SK-N-SH (cell line): Measurements from ENCODE around the gene SNX22. TPM values are rescaled to one million over a fixed set of nuclear protein-coding genes. Genes with fewer than 3 reads are reported as not detected.

Source experiments
- CTCF ChIA-PET: fragments of 300-600, 350-600 bp; formaldehyde crosslinking; extraction: SDS; loops from one replicate; lab custom pipeline; 2021; lab: Yijun Ruan, JAX
- POLR2A ChIA-PET: fragments of 350-600 bp; sonication (Branson Sonifier 250); formaldehyde crosslinking; extraction: SDS; loops from one replicate; lab custom pipeline; 2020; ENCODE audit warnings: antibody characterized with exemption, inconsistent platforms; lab: Yijun Ruan, JAX
- DNase-seq: peaks from one replicate; pipeline ENCODE4 v3.0.0; 2012
- H2AFZ ChIP-seq: fragments of 200-600 bp; sonication (generic); 2 replicates; pipeline ENCODE4 v1.8.1; 2016; ENCODE audit warnings: antibody characterized with exemption, mild to moderate bottlenecking, low read depth
- H3F3A ChIP-seq: fragments of 200-600 bp; sonication (generic); replicated peaks from 2 replicates; pipeline ENCODE3; 2016; ENCODE audit warnings: antibody characterized with exemption, mild to moderate bottlenecking; ENCODE audit not compliant: insufficient read depth
- H3K27ac ChIP-seq, 2 experiments: fragments of 200-500 bp in 1 of 2; fragments of 200-600 bp in 1 of 2; sonication (Bioruptor generic) in 1 of 2; sonication (generic), shearing (Covaris generic) in 1 of 2; 2 replicates each; pipeline versions ENCODE4 v1.5.1 to v1.6.1; 2014 to 2016; ENCODE audit warnings: low read depth in 2 of 2, inconsistent platforms in 1 of 2, low read length in 1 of 2, mild to moderate bottlenecking in 1 of 2, mixed read lengths in 1 of 2
- H3K27me3 ChIP-seq: fragments of 200-600 bp; sonication (generic), shearing (Covaris generic); 2 replicates; pipeline ENCODE4 v1.6.1; 2016; ENCODE audit warnings: mixed run types; ENCODE audit not compliant: insufficient read depth
- H3K36me3 ChIP-seq, 2 experiments: fragments of 200-500 bp in 1 of 2; fragments of 200-600 bp in 1 of 2; sonication (Bioruptor generic) in 1 of 2; sonication (generic) in 1 of 2; replicated peaks in 1 of 2; 2 replicates each; pipeline versions ENCODE3 to v1.5.1; 2014 to 2016; ENCODE audit warnings: low read length in 1 of 2, mild to moderate bottlenecking in 1 of 2; ENCODE audit not compliant: insufficient read depth in 2 of 2, control insufficient read depth in 1 of 2
- H3K4me1 ChIP-seq, 2 experiments: fragments of 200-500 bp in 1 of 2; fragments of 200-600 bp in 1 of 2; sonication (Bioruptor generic) in 1 of 2; sonication (generic), shearing (Covaris generic) in 1 of 2; 2 replicates each; pipeline versions ENCODE4 v1.5.1 to v1.6.1; 2014 to 2016; ENCODE audit warnings: low read depth in 1 of 2, low read length in 1 of 2, mixed run types in 1 of 2; ENCODE audit not compliant: insufficient read depth in 2 of 2, control insufficient read depth in 1 of 2
- H3K4me2 ChIP-seq: fragments of 200-600 bp; sonication (generic), shearing (Covaris generic); 2 replicates; pipeline ENCODE4 v1.6.1; 2017; ENCODE audit warnings: mixed run types
- H3K4me3 ChIP-seq, 2 experiments: fragments of 200-500 bp in 1 of 2; fragments of 200-600 bp in 1 of 2; sonication (Bioruptor generic) in 1 of 2; sonication (generic), shearing (Covaris generic) in 1 of 2; 2 replicates each; pipeline versions ENCODE4 v1.5.1 to v1.8.1; 2014 to 2016; ENCODE audit warnings: low read depth in 2 of 2, inconsistent platforms in 1 of 2, low read length in 1 of 2, mild to moderate bottlenecking in 1 of 2, mixed read lengths in 1 of 2, moderate library complexity in 1 of 2
- H3K79me2 ChIP-seq: fragments of 200-600 bp; sonication (generic); 2 replicates; pipeline ENCODE4 v1.8.1; 2017; ENCODE audit warnings: mild to moderate bottlenecking; ENCODE audit not compliant: insufficient read depth
- H3K9ac ChIP-seq: fragments of 200-600 bp; sonication (generic); 2 replicates; pipeline ENCODE4 v1.6.1; 2017; ENCODE audit warnings: mixed run types
- H3K9me2 ChIP-seq: fragments of 200-600 bp; sonication (generic); 2 replicates; pipeline ENCODE4 v1.6.1; 2017; ENCODE audit warnings: mixed run types
- H3K9me3 ChIP-seq: fragments of 200-600 bp; sonication (generic); 2 replicates; pipeline ENCODE4 v1.6.1; 2017; ENCODE audit warnings: mixed run types, mild to moderate bottlenecking, moderate library complexity
- H4K20me1 ChIP-seq: fragments of 200-600 bp; sonication (generic); 2 replicates; pipeline ENCODE4 v1.6.1; 2017; ENCODE audit warnings: mild to moderate bottlenecking, mixed run types; ENCODE audit not compliant: insufficient read depth
- CHD2 ChIP-seq: fragments of 150-350 bp; IDR thresholded peaks from 2 replicates; pipeline ENCODE4 v1.6.1; 2018; ENCODE audit warnings: low read length; ENCODE audit not compliant: partially characterized antibody
- EZH2phosphoT487 ChIP-seq: fragments of 200-600 bp; sonication (generic); IDR thresholded peaks from 2 replicates; pipeline ENCODE4 v1.6.1; 2017; ENCODE audit warnings: low read depth, mixed run types, mild to moderate bottlenecking, antibody characterized with exemption, moderate library complexity, borderline replicate concordance
- FOXJ3 ChIP-seq: sonication (generic); formaldehyde crosslinking; IDR thresholded peaks from 2 replicates; pipeline ENCODE4 v1.5.1; 2020; ENCODE audit warnings: mild to moderate bottlenecking, missing genetic modification reagents
- GATA2 ChIP-seq: sonication (generic); formaldehyde crosslinking; IDR thresholded peaks from 2 replicates; pipeline ENCODE4 v1.5.0; 2020; ENCODE audit warnings: mild to moderate bottlenecking, missing genetic modification reagents
- IRF3 ChIP-seq: fragments of 150-350 bp; IDR thresholded peaks from 2 replicates; pipeline ENCODE4 v1.6.1; 2016; ENCODE audit warnings: mild to moderate bottlenecking, low read depth, low read length
- MAX ChIP-seq: IDR thresholded peaks from 2 replicates; pipeline ENCODE4 v1.4.0; 2012; ENCODE audit warnings: low read depth
- MXI1 ChIP-seq: IDR thresholded peaks from 2 replicates; pipeline ENCODE4 v1.6.1; 2012; ENCODE audit warnings: mild to moderate bottlenecking, low read depth, low read length, improper control_type of control experiment
- NFIC ChIP-seq: IDR thresholded peaks from 2 replicates; pipeline ENCODE4 v1.4.0; 2012; ENCODE audit warnings: borderline replicate concordance
- NRF1 ChIP-seq: IDR thresholded peaks from 2 replicates; pipeline ENCODE4 v1.6.1; 2012; ENCODE audit warnings: low read depth, mild to moderate bottlenecking, low read length
- RFX5 ChIP-seq: IDR thresholded peaks from 2 replicates; pipeline ENCODE4 v1.6.1; 2012; ENCODE audit warnings: mild to moderate bottlenecking, improper control_type of control experiment, low read length
- SIN3A ChIP-seq: IDR thresholded peaks from 2 replicates; pipeline ENCODE4 v1.6.1; 2012; ENCODE audit warnings: low read depth, mild to moderate bottlenecking, low read length, moderate library complexity, borderline replicate concordance
- TEAD4 ChIP-seq: IDR thresholded peaks from 2 replicates; pipeline ENCODE4 v1.4.0; 2012; ENCODE audit warnings: mild to moderate bottlenecking, borderline replicate concordance; ENCODE audit not compliant: insufficient read depth
- ZBTB33 ChIP-seq: IDR thresholded peaks from 2 replicates; pipeline ENCODE4 v1.4.0; 2012; ENCODE audit warnings: low read depth, borderline replicate concordance
- WGBS: methylation state at CpG from one replicate; pipeline ENCODE4 v1.1.6; 2017; ENCODE audit warnings: low lambda C conversion rate; 5-methylcytosine and 5-hydroxymethylcytosine counted together
- polyA plus RNA-seq, 3 experiments: library from polyadenylated mRNA; depleted of rRNA; stranded (reverse); fragments of >200 nt; gene quantifications; 2 replicates each; pipeline ENCODE4 v1.2.3, GENCODE V29; 2012
- TF ChIP-seq, protein P1 (sequence below): IDR thresholded peaks from 2 replicates; pipeline ENCODE4 v1.4.0; 2012; ENCODE audit warnings: low read depth, borderline replicate concordance

SNX22 gene
- polyA plus RNA-seq, 1 of the 3 experiments (the other 2 are of a cell fraction): 0.94 TPM

DNA sequence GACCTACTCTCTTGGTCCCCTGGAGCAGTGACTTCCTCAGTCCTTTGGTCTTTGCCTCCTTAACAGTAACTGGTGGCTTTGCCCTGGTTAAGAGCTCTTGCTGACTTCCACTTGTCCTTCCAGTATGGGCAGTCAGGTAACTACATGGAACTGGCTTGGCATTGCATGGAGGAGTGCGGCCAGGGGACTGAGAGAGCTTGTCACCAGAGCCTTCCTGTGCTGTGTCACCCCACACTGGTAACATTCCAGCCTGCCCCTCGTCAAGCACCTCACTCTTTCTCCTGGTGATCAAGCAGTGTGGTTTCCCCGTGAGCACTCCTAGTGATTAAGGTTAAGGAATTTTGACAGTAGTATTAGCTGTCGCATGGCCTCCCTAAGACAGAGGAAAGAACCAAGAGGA is 19.3 kb upstream of the SNX22 start:
- POLR2A ChIA-PET: no interaction called here
- no peak for TF ChIP-seq FOXJ3
- no peak for TF ChIP-seq MXI1
- no peak for TF ChIP-seq NFIC
- TF ChIP-seq TEAD4: no peak
- TF ChIP-seq, protein P1, sequence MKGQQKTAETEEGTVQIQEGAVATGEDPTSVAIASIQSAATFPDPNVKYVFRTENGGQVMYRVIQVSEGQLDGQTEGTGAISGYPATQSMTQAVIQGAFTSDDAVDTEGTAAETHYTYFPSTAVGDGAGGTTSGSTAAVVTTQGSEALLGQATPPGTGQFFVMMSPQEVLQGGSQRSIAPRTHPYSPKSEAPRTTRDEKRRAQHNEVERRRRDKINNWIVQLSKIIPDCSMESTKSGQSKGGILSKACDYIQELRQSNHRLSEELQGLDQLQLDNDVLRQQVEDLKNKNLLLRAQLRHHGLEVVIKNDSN: no peak
- no peak for TF ChIP-seq CHD2
- no peak for TF ChIP-seq RFX5
- TF ChIP-seq IRF3: no peak
- TF ChIP-seq EZH2phosphoT487: no peak
- no peak for TF ChIP-seq SIN3A
- TF ChIP-seq NRF1: no peak
- TF ChIP-seq, all 33 proteins: peak for 0
- H3K27me3 ChIP-seq: no peaks in the 10 kb centered on the region
- no peak overlapping the region for H3K27ac ChIP-seq
- WGBS: 87% methylated on average over 4 of the region's 4 CpGs
- H3F3A ChIP-seq: no peaks in the 10 kb centered on the region
- peaks cover 49 to 85% of the 10 kb centered on the region in 2 experiments for H3K36me3 ChIP-seq
- peaks cover 0 to 4% of the 10 kb centered on the region in 2 experiments; a peak in 1 of 4 replicates for H3K4me1 ChIP-seq
- CTCF ChIA-PET: interaction anchor here (1.0 to 6.2 kb wide), 3 partner anchors 15 to 21 kb away, joined by 3 to 25 read pairs (median 4); no protein-coding TSS in a partner anchor
- no peak overlapping the region for H3K9ac ChIP-seq
- no peak overlapping the region for H3K4me2 ChIP-seq
- no peaks in the 10 kb centered on the region for H3K79me2 ChIP-seq
- H2AFZ ChIP-seq: no peak overlapping the region
- H3K9me3 ChIP-seq: no peaks in the 10 kb centered on the region
- H3K4me3 ChIP-seq: no peak overlapping the region
- H3K9me2 ChIP-seq: no peaks in the 10 kb centered on the region
- DNase-seq: no peak
- no peaks in the 10 kb centered on the region for H4K20me1 ChIP-seq

- Histone ChIP-seq H3K4me1 (peaks cover 0 to 4% of the 10 kb centered on the region in 2 experiments; a peak in 1 of 4 replicates), H3K9me2 (no peaks in the 10 kb centered on the region), H2AFZ (no peak overlapping the region), H4K20me1 (no peaks in the 10 kb centered on the region)
- DNase-seq: no peak
- TF ChIP-seq NRF1 (no peak), MAX (no peak), GATA2 (CRISPR knock-in tag) (no peak), ZBTB33 (no peak), IRF3 (no peak)
- TF ChIP-seq, protein P1: no peak
- TF ChIP-seq, all 33 proteins: peak for 0
- over 99% methylated on average over 10 of the region's 10 CpGs for WGBS
- Histone ChIP-seq H3K27me3 (no peaks in the 10 kb centered on the region), H3F3A (no peaks in the 10 kb centered on the region), H3K79me2 (no peaks in the 10 kb centered on the region), H3K9ac (no peak overlapping the region), H3K4me3 (no peak overlapping the region), H3K4me2 (no peak overlapping the region), H3K27ac (no peak overlapping the region), H3K9me3 (no peaks in the 10 kb centered on the region), H3K36me3 (peaks cover 47 to 85% of the 10 kb centered on the region in 2 experiments)
- ChIA-PET POLR2A (no interaction called here), CTCF (interaction anchor here (1.4 to 6.2 kb wide), 2 partner anchors 11 to 19 kb away, joined by 3 to 25 read pairs; no protein-coding TSS in a partner anchor)
Measured at GRCh38 chr15:64133623-64134344, 17.7 kb upstream of the SNX22 start.
